SU-DHL-6 (cell line): Measurements from ENCODE around the gene SORL1-AS1.

ENCODE experiments used
- CTCF ChIP-seq: fragments of 200-600 bp; sonication (generic); IDR thresholded peaks from one replicate; pipeline ENCODE4 v1.5.1; 2017; ENCODE audit warnings: antibody characterized with exemption, mild to moderate bottlenecking, low read length, moderate library complexity; ENCODE audit not compliant: insufficient read depth, poor library complexity, severe bottlenecking
- EZH2phosphoT487 ChIP-seq: fragments of 200-600 bp; sonication (generic), shearing (Covaris generic); conservative IDR thresholded peaks from 2 replicates; pipeline ENCODE4 v1.6.1; 2018; ENCODE audit warnings: mild to moderate bottlenecking, antibody characterized with exemption, low read length, moderate library complexity, mixed read lengths

- TF ChIP-seq CTCF (no peak), EZH2phosphoT487 (no peak)
Observed at GRCh38 chr11:121412711-121413415, 39.9 kb downstream of the SORL1-AS1 start.
